ENCODE data around the gene FSTL4. TPM values are rescaled to one million over a fixed set of nuclear protein-coding genes. Genes with fewer than 3 reads are reported as not detected.

FSTL4 gene
- polyA plus RNA-seq, 3 donors, result 0.76 to 1.8 (median 0.89) TPM

DNA sequence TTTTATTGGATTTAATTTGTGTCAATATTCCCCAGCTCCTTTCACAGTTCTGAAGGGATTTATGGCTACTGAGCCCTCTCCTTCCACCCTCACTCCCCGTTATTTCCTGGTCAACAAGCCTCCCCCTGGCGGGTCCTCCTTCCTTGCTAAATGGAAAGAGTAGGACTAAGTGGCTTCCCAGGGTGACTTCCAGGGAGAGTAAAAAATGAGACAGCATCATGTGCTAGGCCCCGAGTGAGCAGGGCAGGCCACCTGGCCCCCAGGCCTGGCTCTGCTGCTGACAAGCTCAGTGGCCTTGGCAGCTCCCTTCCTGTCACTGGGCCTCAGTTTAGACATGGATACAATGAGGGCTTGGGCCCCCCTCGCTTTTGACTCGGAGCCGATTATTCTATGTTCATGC, 359.3 kb downstream of the FSTL4 start:
- DNase-seq (ENCODE audit: low read depth in 3 of 3, low spot score in 2 of 3), result no peak

DNA sequence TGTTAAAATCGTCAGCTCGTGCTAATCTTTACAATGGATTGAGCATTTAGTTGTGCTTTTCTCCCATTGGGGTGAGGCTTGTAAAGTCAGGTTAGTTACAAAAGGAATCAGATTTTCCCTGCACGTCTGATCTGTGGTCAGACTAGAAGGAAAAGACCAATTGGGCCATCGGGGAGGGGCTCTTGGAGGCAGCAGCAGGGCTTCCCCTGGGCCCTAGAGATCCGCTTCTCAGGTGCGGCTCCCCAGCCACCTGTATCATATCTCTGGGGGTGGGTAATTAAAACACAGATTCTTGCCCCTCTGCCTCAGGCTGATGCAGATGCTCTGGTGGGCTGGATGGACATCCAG, 360.2 kb downstream of the FSTL4 start:
- no peak for DNase-seq (ENCODE audit: low read depth in 3 of 3, low spot score in 2 of 3)

GRCh38 chr5:133251296-133252132, 360.8 kb downstream of the FSTL4 start:
- no peak for DNase-seq (ENCODE audit: low read depth in 3 of 3, low spot score in 2 of 3)

DNA sequence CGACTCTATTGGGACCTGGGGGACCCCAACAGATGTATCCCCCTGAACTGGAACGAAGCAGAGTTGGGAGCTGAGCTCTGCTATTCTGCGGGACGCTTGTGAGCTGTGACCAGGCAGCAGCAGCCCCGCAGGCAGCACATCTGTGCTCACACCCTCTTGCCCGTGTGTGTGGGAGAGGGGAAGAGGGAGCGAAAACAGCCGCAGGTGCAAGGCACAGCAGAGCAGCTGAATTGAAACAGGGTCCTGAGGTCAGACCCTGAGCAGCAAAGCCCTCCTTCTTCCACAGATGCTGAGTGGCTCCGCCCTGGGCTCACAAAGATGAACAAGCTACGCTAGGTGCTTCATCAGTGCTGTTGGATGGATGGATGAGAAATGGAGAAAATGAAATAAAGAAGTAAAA, 361.8 kb downstream of the FSTL4 start:
- DNase-seq (ENCODE audit: low read depth in 3 of 3, low spot score in 2 of 3), result no peak

- no peak for DNase-seq (ENCODE audit: low read depth in 3 of 3, low spot score in 2 of 3)
These were observed 362.7 kb downstream of the FSTL4 start for GRCh38 chr5:133249593-133249992.

GRCh38 chr5:133247881-133248624, 364.3 kb downstream of the FSTL4 start:
- DNase-seq (ENCODE audit: low read depth in 3 of 3, low spot score in 2 of 3), result no peak

DNA sequence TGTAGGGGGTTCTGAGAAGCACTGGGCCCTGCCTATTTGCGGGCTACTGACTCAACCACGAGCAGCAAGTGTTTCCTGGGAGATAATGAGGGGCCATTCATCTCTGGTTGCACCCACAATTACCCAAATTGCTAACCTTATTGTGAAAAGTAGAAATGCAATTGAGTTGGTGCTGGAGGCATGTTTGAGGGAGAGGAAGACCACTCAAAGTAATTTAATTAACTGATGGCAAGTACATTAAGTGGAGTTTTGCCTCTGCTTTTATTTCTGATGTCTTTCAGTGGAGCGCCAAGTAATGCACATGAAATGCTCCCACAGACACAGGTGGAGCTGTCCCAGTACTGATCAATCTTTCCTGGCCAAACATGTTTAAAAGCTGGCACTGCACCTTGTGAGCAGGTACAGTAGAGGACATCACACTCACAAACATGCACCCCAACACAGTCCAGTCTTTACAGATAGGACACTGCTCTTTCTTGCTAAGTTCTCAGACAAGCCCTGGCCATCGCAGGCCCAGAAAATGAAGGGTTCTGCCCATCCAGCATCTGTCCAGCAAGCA, 365.1 kb downstream of the FSTL4 start:
- no peak for DNase-seq (ENCODE audit: low read depth in 3 of 3, low spot score in 2 of 3)

GRCh38 chr5:133246376-133247150, 365.8 kb downstream of the FSTL4 start:
- no peak for DNase-seq (ENCODE audit: low read depth in 3 of 3, low spot score in 2 of 3)

- DNase-seq (ENCODE audit: low read depth in 3 of 3, low spot score in 2 of 3), result no peak
These were observed 366.3 kb downstream of the FSTL4 start for GRCh38 chr5:133246053-133246370.

DNA sequence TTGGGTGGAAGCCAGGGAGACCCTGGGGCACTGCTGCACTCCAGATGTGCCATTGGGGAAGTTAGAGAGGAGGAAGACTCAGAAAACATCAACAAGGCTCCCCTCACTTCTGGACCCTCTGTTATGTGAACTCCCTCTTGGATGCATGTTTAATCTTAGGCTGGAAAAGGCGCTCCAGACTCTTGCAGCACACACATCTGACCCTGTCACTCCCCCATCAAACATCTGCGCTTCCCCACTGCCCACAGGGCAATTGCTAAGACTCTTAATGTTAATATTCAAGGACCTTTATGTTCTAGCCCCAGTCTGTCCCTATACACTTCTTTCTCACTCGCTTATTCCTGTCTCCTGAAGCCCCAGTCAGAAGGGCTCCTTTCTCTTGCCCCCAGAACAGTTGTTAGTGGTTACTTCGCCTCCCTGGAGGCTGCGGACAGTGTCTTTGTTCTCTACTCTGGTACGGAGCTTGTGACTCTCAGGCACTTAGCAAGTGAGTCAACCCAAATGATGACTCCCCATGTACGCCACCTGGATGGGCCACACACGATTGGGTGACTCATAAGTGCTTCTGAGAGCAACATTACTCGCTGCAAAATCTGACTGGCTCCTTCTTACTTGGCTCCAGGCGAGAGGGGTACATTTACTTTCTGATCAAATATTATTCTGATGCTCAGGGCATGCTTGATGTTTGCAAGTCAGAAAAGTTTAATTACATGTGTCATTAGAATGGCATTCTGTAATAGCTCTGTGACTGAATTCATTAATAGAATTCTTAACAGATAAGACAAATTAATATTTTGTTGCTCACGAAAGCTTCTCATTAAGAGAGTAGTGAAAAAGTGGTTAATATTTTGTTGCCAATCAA, 366.9 kb downstream of the FSTL4 start:
- no peak for DNase-seq (ENCODE audit: low read depth in 3 of 3, low spot score in 2 of 3)

DNA sequence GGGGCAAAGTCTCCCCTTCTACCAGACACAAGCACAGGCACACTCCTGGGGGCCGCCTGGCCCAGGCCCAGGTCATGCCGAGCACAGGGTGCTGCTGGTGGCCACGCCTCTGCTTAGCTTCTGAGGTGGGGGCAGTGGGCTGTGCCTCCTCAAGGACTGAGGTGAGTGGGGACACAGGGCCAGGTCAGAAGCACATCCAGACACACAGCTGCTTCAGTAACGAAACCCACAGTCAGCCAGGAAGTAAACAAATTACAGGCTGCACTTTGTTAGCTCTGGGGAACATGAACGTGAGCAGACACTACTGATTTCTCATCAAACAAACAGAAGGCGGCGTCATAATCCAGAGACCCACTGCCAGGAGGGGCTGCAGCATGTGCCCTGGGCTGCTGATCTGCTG, 368.1 kb downstream of the FSTL4 start:
- no peak for DNase-seq (ENCODE audit: low read depth in 3 of 3, low spot score in 2 of 3)

DNA sequence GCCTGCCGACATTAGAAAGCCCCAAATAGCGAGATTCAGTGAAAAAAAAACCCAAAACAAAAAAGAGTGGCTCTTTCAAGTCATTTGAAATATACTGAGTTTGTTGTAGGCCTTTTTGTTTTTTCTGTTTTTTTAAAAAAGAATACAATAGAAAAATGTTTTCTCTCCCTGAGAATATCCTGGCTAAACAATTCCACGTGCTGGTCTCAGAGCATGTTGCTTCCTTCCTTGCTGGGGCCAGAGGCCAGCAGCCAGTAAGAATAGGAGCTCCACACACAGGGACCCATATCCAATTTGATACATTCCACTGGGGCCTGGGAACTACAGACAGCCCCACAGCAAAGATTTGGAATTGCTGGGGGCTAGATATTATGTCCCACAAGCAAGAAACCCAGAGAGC, 369.1 kb downstream of the FSTL4 start:
- DNase-seq (ENCODE audit: low read depth in 3 of 3, low spot score in 2 of 3), result no peak

- no peak for DNase-seq (ENCODE audit: low read depth in 3 of 3, low spot score in 2 of 3)
These were observed 370.0 kb downstream of the FSTL4 start for GRCh38 chr5:133242221-133242835.

DNA sequence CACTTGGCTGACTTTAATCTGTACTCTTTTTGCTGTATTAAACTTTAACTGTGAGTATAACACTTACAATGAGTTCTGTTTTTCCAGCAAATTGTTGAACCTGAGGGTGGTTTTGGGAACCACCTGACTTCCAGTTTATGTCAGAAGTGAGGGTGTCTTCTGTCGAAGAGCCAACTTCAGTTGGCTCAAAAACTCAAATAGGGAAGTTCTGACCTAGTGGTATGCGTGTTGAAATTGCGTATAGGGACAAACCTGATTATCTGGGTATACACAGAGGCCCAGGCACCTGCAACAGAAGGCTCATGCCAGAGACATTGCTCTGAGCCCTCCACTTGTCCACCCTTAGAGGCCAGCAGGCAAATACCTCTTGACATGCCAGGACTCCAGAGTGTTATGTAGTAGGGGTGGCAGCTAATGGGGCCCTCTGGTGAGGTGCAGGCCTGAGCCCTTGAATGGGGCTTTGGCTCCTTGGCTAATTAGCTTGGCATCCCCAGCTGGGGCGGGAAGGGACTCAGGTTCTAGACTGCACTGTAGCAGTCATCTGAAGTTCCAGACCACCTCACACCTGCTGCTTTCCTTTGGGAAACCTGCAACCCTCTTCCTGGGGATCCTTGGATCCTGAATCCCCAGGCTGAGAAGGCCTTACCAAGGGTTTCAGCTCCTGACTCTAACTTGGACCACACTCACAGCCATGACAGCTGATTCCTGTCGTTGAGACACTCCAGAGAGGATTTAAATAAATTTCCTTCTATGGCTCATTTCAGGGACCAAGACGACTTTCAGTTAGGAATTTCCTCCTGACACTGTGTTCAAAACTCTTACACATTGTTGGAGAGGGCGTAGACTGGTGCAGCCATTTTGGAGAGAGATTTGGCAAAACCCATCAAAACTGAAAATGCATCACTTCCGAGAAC, 370.9 kb downstream of the FSTL4 start:
- DNase-seq (ENCODE audit: low read depth in 3 of 3, low spot score in 2 of 3), result no peak

DNA sequence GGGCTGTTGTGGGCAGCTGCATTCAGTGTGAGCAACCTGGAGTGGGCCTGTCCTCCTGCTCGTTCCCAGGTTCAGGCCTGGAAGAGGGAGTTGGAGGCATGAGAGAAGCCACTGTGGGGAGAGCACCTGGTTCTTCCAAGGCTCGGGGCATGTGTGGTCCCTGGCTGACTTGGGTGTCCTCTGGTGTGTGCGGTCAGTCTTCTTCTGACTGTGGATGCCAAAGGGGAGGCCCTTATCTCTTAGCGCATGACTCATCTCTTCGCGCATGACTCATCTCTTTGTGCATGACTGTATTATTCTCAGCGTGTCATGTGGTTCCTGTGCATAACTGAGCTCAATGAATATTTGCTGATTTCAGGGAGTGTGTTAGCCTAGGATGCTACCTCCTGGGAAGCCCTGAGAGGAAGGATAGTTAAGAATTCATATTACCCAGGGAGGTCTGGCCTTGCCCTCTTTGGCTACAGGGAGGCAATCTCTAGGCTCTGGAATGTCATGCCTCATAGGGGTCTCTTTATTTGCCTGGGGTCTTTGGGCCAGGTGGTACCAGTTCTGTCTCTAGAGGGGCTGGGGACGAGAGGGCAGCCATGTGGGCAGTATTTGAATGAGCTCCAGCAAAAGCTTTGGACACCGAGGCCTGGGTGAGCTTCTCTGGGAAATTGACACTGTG, 371.8 kb downstream of the FSTL4 start:
- DNase-seq (ENCODE audit: low read depth in 3 of 3, low spot score in 2 of 3), result no peak

GRCh38 chr5:133238426-133239205, 373.7 kb downstream of the FSTL4 start:
- no peak for DNase-seq (ENCODE audit: low read depth in 3 of 3, low spot score in 2 of 3)

- no peak for DNase-seq (ENCODE audit: low read depth in 3 of 3, low spot score in 2 of 3)
These were observed 375.4 kb downstream of the FSTL4 start for GRCh38 chr5:133236976-133237375.

DNA sequence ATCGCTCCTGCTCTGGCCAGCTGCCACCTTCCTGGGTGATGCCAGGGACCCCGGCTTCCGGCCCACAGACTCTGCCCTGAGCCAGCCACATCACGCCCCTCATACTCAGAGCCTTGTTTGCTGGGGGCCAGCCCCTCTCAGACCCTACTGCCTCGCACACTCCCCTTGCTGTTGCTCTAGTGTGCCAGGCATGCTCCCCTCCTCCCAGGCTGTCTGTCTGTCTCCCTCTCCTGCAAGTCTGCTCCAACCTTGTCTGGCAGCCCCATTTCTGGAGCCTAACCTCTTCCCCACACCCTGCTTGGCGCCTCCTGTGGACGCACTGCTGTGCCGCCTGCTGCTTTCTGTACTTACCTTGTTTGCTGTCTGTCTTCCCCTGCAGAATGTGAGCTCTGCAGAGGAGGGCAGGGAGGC, 375.8 kb downstream of the FSTL4 start:
- DNase-seq (ENCODE audit: low read depth in 3 of 3, low spot score in 2 of 3), result no peak

Measured in right renal cortex interstitium (tissue), 3 donors.